ENCODE measurements around the gene TPSAB1. TPM values are rescaled to one million over a fixed set of nuclear protein-coding genes. Genes with fewer than 3 reads are reported as not detected.

TPSAB1 gene
- total and polyA plus RNA-seq, 10 of the 15 experiments (the other 5 are each of a cell fraction or from before 2014, with no cell fraction given) = 0.06 TPM; not detected in 9

- Histone ChIP-seq H3K36me3 (ENCODE audit: control insufficient read depth in 2 of 2, insufficient read depth in 2 of 2, low read length in 1 of 2) (no peaks in the 10 kb centered on the region), H3K4me1 (ENCODE audit: control insufficient read depth, insufficient read depth, low read length) (no peaks in the 10 kb centered on the region), H3K27me3 (replicated peaks in 1 of 2; ENCODE audit: control insufficient read depth in 2 of 2, insufficient read depth in 2 of 2, low read length in 1 of 2) (no peaks in the 10 kb centered on the region; a peak in 1 of 4 replicates), H3K9ac (ENCODE audit: control insufficient read depth, insufficient read depth, low read length) (no peak overlapping the region), H3K4me2 (ENCODE audit: control insufficient read depth, insufficient read depth) (no peak overlapping the region), H4K20me1 (ENCODE audit: control insufficient read depth, insufficient read depth) (no peaks in the 10 kb centered on the region), H2AFZ (ENCODE audit: control insufficient read depth, low read depth, low read length) (no peak overlapping the region), H3K27ac (ENCODE audit: control insufficient read depth, insufficient read depth) (no peak overlapping the region), H3K9me3 (replicated peaks; ENCODE audit: control insufficient read depth, insufficient read depth, low read length) (no peaks in the 10 kb centered on the region), H3K4me3 (no peak overlapping the region), H3K79me2 (ENCODE audit: control insufficient read depth, insufficient read depth, low read length) (no peaks in the 10 kb centered on the region)
- FAIRE-seq (no peak), ATAC-seq (no peak; the same call in 2 of the 3 replicates), DNase-seq (ENCODE audit: low read depth, low spot score) (no peak)
- ChIA-PET SMC1A (ENCODE audit: uncharacterized antibody, unreplicated experiment) (no interaction called here), POLR2A (no interaction called here), CTCF (no interaction called here), RAD21 (ENCODE audit: unreplicated experiment) (no interaction called here)
- no peak for TF ChIP-seq EGR1 (IDR thresholded peaks at IDR 0.05; ENCODE audit: borderline replicate concordance in 1 of 2, low read depth in 2 of 2, low read length in 2 of 2)
- TF ChIP-seq CBFB (IDR thresholded peaks at IDR 0.05; ENCODE audit: low read depth) = no peak
- no peak for TF ChIP-seq REST (IDR thresholded peaks at IDR 0.05; ENCODE audit: low read depth, low read length)
- no peak for TF ChIP-seq HDGF (IDR thresholded peaks at IDR 0.05)
- TF ChIP-seq CEBPB (IDR thresholded peaks at IDR 0.05; ENCODE audit: borderline replicate concordance in 1 of 2, low read depth in 2 of 2, low read length in 2 of 2) = no peak
- no peak for TF ChIP-seq WRNIP1 (IDR thresholded peaks at IDR 0.05; ENCODE audit: borderline replicate concordance, low read depth, low read length)
- TF ChIP-seq SREBF2 (IDR thresholded peaks at IDR 0.05; ENCODE audit: low read length) = no peak
- in situ Hi-C loops (cut with MboI) (no loop called here), intact Hi-C loops (cut with micrococcal nuclease; ENCODE audit: unreplicated experiment) (no loop called here)
- 50% methylated on average over 12 of the region's 12 CpGs for WGBS (ENCODE audit: insufficient coverage, insufficient replicate concordance, low lambda C conversion rate, missing lambda C conversion rate)
- no TSS peak for BruUV-seq (replicated peaks)
These were observed 17.7 kb downstream of the TPSAB1 start for GRCh38 chr16:1258225-1258600.

Measured in GM12878 (cell line).